Vagina (tissue), 2 donors: ENCODE measurements around the gene PCDHGC5.

Experiments used
- CTCF ChIP-seq, 3 experiments: fragments of 450-650 bp in 2 of 3; fragments of 200-600 bp in 1 of 3; sonication (generic) in 1 of 3; IDR thresholded peaks; one replicate each; pipeline ENCODE4 v1.5.1; 2017 to 2019; ENCODE audit warnings: antibody characterized with exemption in 3 of 3, mild to moderate bottlenecking in 2 of 3, moderate library complexity in 2 of 3
- POLR2AphosphoS5 ChIP-seq, 2 donors: sonication (generic); formaldehyde crosslinking; IDR thresholded peaks; one replicate each; pipeline ENCODE4 v1.9.0; 2017; ENCODE audit warnings: antibody characterized with exemption in 2 of 2, mild to moderate bottlenecking in 2 of 2, low read depth in 1 of 2; ENCODE audit not compliant: insufficient read depth in 1 of 2

DNA sequence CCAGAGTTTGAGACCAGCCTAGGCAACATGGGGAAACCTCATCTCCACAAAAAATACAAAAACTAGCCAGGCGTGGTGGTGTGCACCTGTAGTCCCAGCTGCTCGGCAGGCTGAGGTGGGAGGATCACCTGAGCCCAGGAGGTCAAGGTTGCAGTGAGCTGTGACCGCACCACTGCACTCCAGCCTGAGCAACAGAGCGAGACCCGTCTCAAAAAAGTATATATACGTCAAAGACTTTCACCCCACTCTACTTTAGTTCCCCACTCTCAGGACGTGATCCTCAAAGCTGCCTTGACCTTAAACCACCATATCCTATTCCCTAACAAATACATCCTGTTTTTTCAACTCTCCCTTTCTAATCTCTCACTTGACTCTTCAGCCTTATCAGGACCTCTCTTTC is 41.0 kb downstream of the PCDHGC5 start:
- TF ChIP-seq CTCF (IDR thresholded peaks at IDR 0.05): no peak
- no peak for TF ChIP-seq POLR2AphosphoS5 (IDR thresholded peaks at IDR 0.05; ENCODE audit: insufficient read depth in 1 of 2, low read depth in 1 of 2)
